PC-9 (cell line): Measurements from ENCODE around the gene JMJD8.

ENCODE experiments used
- EZH2 ChIP-seq: fragments of 200-600 bp; sonication (generic); IDR thresholded peaks from 2 replicates; pipeline ENCODE4 v1.8.0; 2017; ENCODE audit warnings: antibody characterized with exemption, low read depth
- TF ChIP-seq, protein P1 (sequence below): fragments of 200-600 bp; sonication (generic); conservative IDR thresholded peaks from 2 replicates; pipeline ENCODE4 v1.6.1; 2017; ENCODE audit warnings: mixed run types, antibody characterized with exemption, mild to moderate bottlenecking, moderate library complexity

GRCh38 chr16:717450-718245 lies 33.5 kb upstream of the JMJD8 start:
- TF ChIP-seq, protein P1, sequence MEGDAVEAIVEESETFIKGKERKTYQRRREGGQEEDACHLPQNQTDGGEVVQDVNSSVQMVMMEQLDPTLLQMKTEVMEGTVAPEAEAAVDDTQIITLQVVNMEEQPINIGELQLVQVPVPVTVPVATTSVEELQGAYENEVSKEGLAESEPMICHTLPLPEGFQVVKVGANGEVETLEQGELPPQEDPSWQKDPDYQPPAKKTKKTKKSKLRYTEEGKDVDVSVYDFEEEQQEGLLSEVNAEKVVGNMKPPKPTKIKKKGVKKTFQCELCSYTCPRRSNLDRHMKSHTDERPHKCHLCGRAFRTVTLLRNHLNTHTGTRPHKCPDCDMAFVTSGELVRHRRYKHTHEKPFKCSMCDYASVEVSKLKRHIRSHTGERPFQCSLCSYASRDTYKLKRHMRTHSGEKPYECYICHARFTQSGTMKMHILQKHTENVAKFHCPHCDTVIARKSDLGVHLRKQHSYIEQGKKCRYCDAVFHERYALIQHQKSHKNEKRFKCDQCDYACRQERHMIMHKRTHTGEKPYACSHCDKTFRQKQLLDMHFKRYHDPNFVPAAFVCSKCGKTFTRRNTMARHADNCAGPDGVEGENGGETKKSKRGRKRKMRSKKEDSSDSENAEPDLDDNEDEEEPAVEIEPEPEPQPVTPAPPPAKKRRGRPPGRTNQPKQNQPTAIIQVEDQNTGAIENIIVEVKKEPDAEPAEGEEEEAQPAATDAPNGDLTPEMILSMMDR: no peak
- TF ChIP-seq EZH2: no peak
